GM13977 (cell line): ENCODE results near the gene MAP7D3.

Experiments
- DNase-seq: peaks from one replicate; pipeline ENCODE4 v3.0.0; 2012; ENCODE audit warnings: low spot score
- CTCF ChIP-seq: IDR thresholded peaks from 2 replicates; pipeline ENCODE4 v1.5.1; 2012; ENCODE audit warnings: mild to moderate bottlenecking, control low read depth; ENCODE audit not compliant: insufficient read depth; ENCODE audit errors: extremely low read depth, missing control alignments
- in situ Hi-C: fragments of 300-500 bp; cut with MboI; formaldehyde crosslinking; loops from one replicate; pipeline ENCODE4 v1.12.0; 2022; ENCODE audit warnings: low sequenced_read_pairs, low pct_unique_long_range_greater_than_20kb, mixed read lengths, inconsistent platforms; ENCODE audit not compliant: unreplicated experiment

The MAP7D3 gene

GRCh38 chrX:136262812-136263315, 11.7 kb upstream of the MAP7D3 start:
- TF ChIP-seq CTCF: no peak
- no peak for DNase-seq
- in situ Hi-C loops: loop anchor here (10.0 to 25.0 kb wide), 2 partner anchors 226 to 442 kb away; no protein-coding TSS in a partner anchor

- DNase-seq: no peak
- in situ Hi-C loops: loop anchor here (10.0 to 25.0 kb wide), 2 partner anchors 225 to 443 kb away; no protein-coding TSS in a partner anchor
- TF ChIP-seq CTCF: no peak
Measured at GRCh38 chrX:136262243-136262642, 11.0 kb upstream of the MAP7D3 start.

- DNase-seq: no peak
- in situ Hi-C loops: loop anchor here (10.0 to 25.0 kb wide), 2 partner anchors 224 to 443 kb away; no protein-coding TSS in a partner anchor
- TF ChIP-seq CTCF: no peak
Measured at GRCh38 chrX:136261321-136261720, 10.1 kb upstream of the MAP7D3 start.

- in situ Hi-C loops: loop anchor here (10.0 to 25.0 kb wide), 2 partner anchors 223 to 444 kb away; no protein-coding TSS in a partner anchor
- TF ChIP-seq CTCF: no peak
- no peak for DNase-seq
Measured at GRCh38 chrX:136260776-136261175, 9.6 kb upstream of the MAP7D3 start.

GRCh38 chrX:136259543-136259942, 8.3 kb upstream of the MAP7D3 start:
- no peak for DNase-seq
- TF ChIP-seq CTCF: no peak
- in situ Hi-C loops: loop anchor here (25.0 kb wide), 1 partner anchor 222 kb away; no protein-coding TSS in a partner anchor

- in situ Hi-C loops: loop anchor here (25.0 kb wide), 1 partner anchor 222 kb away; no protein-coding TSS in a partner anchor
- TF ChIP-seq CTCF: no peak
- DNase-seq: no peak
Measured at GRCh38 chrX:136258951-136259350, 7.8 kb upstream of the MAP7D3 start.
